Astrocyte (in vitro differentiated cells and primary cell): ENCODE measurements around the gene STX7.

Experiments used
- EZH2 ChIP-seq: IDR thresholded peaks from 2 replicates; pipeline ENCODE4 v1.6.1; 2012; ENCODE audit warnings: mild to moderate bottlenecking, low read length, inconsistent platforms; ENCODE audit not compliant: insufficient read depth
- TF ChIP-seq, protein P1 (sequence below): IDR thresholded peaks from 2 replicates; pipeline ENCODE4 v1.5.1; 2011; ENCODE audit warnings: low read depth, mild to moderate bottlenecking, inconsistent platforms, low read length, moderate library complexity; ENCODE audit not compliant: insufficient read depth

DNA sequence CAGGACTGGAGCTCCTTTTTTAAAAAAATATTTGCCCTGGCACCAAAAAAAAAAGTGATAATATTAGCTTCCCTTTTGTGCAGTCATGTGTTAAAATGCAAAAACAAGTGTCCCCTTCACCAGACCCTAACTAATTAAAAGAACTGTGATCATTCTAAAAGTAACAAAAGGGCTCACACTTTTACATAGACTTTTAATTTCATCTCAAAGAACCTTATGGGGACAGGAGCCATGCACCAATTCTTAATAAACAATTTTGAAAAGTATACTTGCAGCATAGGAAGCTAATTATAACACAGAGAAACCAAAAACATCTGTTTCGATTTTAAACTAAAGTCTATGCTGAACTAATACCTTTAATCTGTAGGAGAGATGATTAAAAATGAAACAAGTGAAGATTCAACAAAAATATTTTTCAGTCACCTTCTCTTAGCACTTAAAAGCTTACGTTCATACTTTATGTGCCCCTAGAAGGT lies 17.3 kb downstream of the STX7 start:
- TF ChIP-seq, protein P1, sequence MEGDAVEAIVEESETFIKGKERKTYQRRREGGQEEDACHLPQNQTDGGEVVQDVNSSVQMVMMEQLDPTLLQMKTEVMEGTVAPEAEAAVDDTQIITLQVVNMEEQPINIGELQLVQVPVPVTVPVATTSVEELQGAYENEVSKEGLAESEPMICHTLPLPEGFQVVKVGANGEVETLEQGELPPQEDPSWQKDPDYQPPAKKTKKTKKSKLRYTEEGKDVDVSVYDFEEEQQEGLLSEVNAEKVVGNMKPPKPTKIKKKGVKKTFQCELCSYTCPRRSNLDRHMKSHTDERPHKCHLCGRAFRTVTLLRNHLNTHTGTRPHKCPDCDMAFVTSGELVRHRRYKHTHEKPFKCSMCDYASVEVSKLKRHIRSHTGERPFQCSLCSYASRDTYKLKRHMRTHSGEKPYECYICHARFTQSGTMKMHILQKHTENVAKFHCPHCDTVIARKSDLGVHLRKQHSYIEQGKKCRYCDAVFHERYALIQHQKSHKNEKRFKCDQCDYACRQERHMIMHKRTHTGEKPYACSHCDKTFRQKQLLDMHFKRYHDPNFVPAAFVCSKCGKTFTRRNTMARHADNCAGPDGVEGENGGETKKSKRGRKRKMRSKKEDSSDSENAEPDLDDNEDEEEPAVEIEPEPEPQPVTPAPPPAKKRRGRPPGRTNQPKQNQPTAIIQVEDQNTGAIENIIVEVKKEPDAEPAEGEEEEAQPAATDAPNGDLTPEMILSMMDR = no peak
- no peak for TF ChIP-seq EZH2
